WTC11 (cell line): ENCODE measurements around the gene KIFC3. TPM values are rescaled to one million over a fixed set of nuclear protein-coding genes. Genes with fewer than 3 reads are reported as not detected.

Experiments
- ATAC-seq: fragments of 200-7000 bp; cut with Tn5 transposase; 2 replicates; pipeline ENCODE4 v1.10.0; 2021; ENCODE audit warnings: mild to moderate bottlenecking, moderate library complexity
- CTCF ChIA-PET: fragments of 300-600 bp; sonication (Branson Sonifier 250); formaldehyde crosslinking; loops from one replicate; lab custom pipeline; 2021; ENCODE audit warnings: antibody characterized with exemption; lab: Charles Lee
- POLR2A ChIA-PET: fragments of 350-600 bp; sonication (Branson Sonifier 250); formaldehyde crosslinking; loops from one replicate; lab custom pipeline; 2021; ENCODE audit warnings: antibody characterized with exemption; lab: Charles Lee
- DNase-seq: peaks from one replicate; pipeline ENCODE4 v3.0.0; 2021; ENCODE audit warnings: low spot score
- H3K27ac Mint-ChIP-seq: 2 replicates; pipeline ENCODE4 v1.8.0; 2021; ENCODE audit warnings: mixed read lengths
- H3K27me3 Mint-ChIP-seq: 2 replicates; pipeline ENCODE4 v1.8.0; 2021; ENCODE audit warnings: low read depth, mild to moderate bottlenecking, moderate library complexity, mixed read lengths
- H3K36me3 Mint-ChIP-seq: 2 replicates; pipeline ENCODE4 v1.8.0; 2021; ENCODE audit warnings: mixed read lengths
- H3K4me1 Mint-ChIP-seq: 2 replicates; pipeline ENCODE4 v1.8.0; 2022; ENCODE audit warnings: mixed read lengths
- H3K4me3 Mint-ChIP-seq: 2 replicates; pipeline ENCODE4 v1.8.0; 2021; ENCODE audit warnings: mild to moderate bottlenecking, moderate library complexity, mixed read lengths
- H3K9me3 Mint-ChIP-seq: 2 replicates; pipeline ENCODE4 v1.8.0; 2021; ENCODE audit warnings: mixed read lengths
- CREB1 ChIP-seq: sonication (generic); formaldehyde crosslinking; IDR thresholded peaks from 2 replicates; pipeline ENCODE4 v1.8.0; 2023; ENCODE audit warnings: mild to moderate bottlenecking, missing genetic modification reagents
- E2F4 ChIP-seq: sonication (generic); formaldehyde crosslinking; IDR thresholded peaks from 2 replicates; pipeline ENCODE4 v1.8.1; 2022; ENCODE audit warnings: low read depth, mild to moderate bottlenecking, moderate library complexity, missing genetic modification reagents, borderline replicate concordance
- FOXJ3 ChIP-seq: sonication (generic); formaldehyde crosslinking; IDR thresholded peaks from 2 replicates; pipeline ENCODE4 v1.9.0; 2021; ENCODE audit warnings: missing genetic modification reagents, mild to moderate bottlenecking, borderline replicate concordance
- MLX ChIP-seq: sonication (generic); formaldehyde crosslinking; IDR thresholded peaks from 2 replicates; pipeline ENCODE4 v1.8.1; 2023; ENCODE audit warnings: mild to moderate bottlenecking, missing genetic modification reagents, moderate library complexity
- NR1H2 ChIP-seq: sonication (generic); formaldehyde crosslinking; IDR thresholded peaks from 2 replicates; pipeline ENCODE4 v1.9.0; 2021; ENCODE audit warnings: mild to moderate bottlenecking, moderate library complexity, missing genetic modification reagents
- PRRX2 ChIP-seq: fragments of 250-450 bp; sonication (Bioruptor Pico); IDR thresholded peaks from 2 replicates; pipeline ENCODE4 v1.8.0; 2021; ENCODE audit warnings: mild to moderate bottlenecking
- RORB ChIP-seq: fragments of 250-450 bp; sonication (Bioruptor Pico); IDR thresholded peaks from 2 replicates; pipeline ENCODE4 v1.9.0; 2021; ENCODE audit warnings: mild to moderate bottlenecking
- SOX15 ChIP-seq: fragments of 250-450 bp; sonication (Bioruptor Pico); IDR thresholded peaks from 2 replicates; pipeline ENCODE4 v1.9.0; 2021; ENCODE audit warnings: mild to moderate bottlenecking
- total RNA-seq: library from RNA; stranded (reverse); gene quantifications from 3 replicates; pipeline ENCODE4 v1.2.3, GENCODE V29; 2021
- TF ChIP-seq, protein P1 (sequence below): sonication (generic); formaldehyde crosslinking; IDR thresholded peaks from 2 replicates; pipeline ENCODE4 v1.8.1; 2023; ENCODE audit warnings: mild to moderate bottlenecking, missing genetic modification reagents
- TF ChIP-seq, protein P2 (sequence below): sonication (generic); formaldehyde crosslinking; IDR thresholded peaks from 2 replicates; pipeline ENCODE4 v1.8.1; 2023; ENCODE audit warnings: mild to moderate bottlenecking, missing genetic modification reagents, moderate library complexity
- TF ChIP-seq, protein P3 (sequence below): fragments of 250-450 bp; sonication (Bioruptor Pico); IDR thresholded peaks from 2 replicates; pipeline ENCODE4 v1.9.0; 2021; ENCODE audit warnings: mild to moderate bottlenecking
- TF ChIP-seq, protein P4 (sequence below): sonication (generic); formaldehyde crosslinking; IDR thresholded peaks from 2 replicates; pipeline ENCODE4 v1.8.1; 2023; ENCODE audit warnings: mild to moderate bottlenecking, missing genetic modification reagents, borderline replicate concordance
- TF ChIP-seq, protein P5 (sequence below): fragments of 250-450 bp; sonication (Bioruptor Pico); IDR thresholded peaks from 2 replicates; pipeline ENCODE4 v1.9.0; 2021; ENCODE audit warnings: moderate library complexity, mild to moderate bottlenecking, inconsistent platforms, borderline replicate concordance
- TF ChIP-seq, protein P6 (sequence below): sonication (generic); formaldehyde crosslinking; IDR thresholded peaks from 2 replicates; pipeline ENCODE4 v1.8.1; 2023; ENCODE audit warnings: mild to moderate bottlenecking, missing genetic modification reagents

Gene KIFC3
- total RNA-seq, 1 experiment from 2014 or later = 11.6 TPM

GRCh38 chr16:57749101-57749692 lies 53.1 kb downstream of the KIFC3 start (continued):
- TF ChIP-seq, protein P1, sequence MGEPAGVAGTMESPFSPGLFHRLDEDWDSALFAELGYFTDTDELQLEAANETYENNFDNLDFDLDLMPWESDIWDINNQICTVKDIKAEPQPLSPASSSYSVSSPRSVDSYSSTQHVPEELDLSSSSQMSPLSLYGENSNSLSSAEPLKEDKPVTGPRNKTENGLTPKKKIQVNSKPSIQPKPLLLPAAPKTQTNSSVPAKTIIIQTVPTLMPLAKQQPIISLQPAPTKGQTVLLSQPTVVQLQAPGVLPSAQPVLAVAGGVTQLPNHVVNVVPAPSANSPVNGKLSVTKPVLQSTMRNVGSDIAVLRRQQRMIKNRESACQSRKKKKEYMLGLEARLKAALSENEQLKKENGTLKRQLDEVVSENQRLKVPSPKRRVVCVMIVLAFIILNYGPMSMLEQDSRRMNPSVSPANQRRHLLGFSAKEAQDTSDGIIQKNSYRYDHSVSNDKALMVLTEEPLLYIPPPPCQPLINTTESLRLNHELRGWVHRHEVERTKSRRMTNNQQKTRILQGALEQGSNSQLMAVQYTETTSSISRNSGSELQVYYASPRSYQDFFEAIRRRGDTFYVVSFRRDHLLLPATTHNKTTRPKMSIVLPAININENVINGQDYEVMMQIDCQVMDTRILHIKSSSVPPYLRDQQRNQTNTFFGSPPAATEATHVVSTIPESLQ = no peak
- no peak for TF ChIP-seq MLX

DNA sequence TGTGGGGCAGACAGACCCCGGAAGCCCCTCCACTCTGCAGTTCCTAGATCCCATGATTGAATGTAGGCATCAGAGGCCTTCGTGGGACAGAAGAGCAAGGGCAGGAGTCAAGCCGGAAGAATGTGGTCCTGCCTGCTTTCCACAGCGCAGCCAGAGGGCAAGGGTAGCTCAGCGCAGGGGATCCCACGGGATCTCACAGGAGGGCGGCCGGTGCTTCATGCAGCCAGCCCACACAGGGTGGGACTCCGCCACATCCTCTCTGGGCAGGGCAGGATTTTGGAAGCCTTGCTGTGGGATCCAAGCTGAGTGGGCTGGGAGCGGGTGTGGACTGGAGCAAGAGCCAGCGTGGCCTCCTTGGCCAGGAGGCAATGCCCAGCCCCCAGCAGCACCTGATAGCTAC lies 53.7 kb downstream of the KIFC3 start:
- Mint-ChIP-seq H3K9me3 (no peaks in the 10 kb centered on the region), H3K36me3 (0 out of 2 replicates have a peak, but pooled peaks cover 3% of the 10 kb centered on the region), H3K27me3 (no peaks in the 10 kb centered on the region), H3K4me3 (no peak overlapping the region), H3K4me1 (no peaks in the 10 kb centered on the region), H3K27ac (no peak overlapping the region)
- POLR2A ChIA-PET = no interaction called here
- no peak for DNase-seq
- ATAC-seq = no peak
- TF ChIP-seq, protein P2, sequence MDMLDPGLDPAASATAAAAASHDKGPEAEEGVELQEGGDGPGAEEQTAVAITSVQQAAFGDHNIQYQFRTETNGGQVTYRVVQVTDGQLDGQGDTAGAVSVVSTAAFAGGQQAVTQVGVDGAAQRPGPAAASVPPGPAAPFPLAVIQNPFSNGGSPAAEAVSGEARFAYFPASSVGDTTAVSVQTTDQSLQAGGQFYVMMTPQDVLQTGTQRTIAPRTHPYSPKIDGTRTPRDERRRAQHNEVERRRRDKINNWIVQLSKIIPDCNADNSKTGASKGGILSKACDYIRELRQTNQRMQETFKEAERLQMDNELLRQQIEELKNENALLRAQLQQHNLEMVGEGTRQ (CRISPR knock-in tag) = no peak
- TF ChIP-seq, protein P3, sequence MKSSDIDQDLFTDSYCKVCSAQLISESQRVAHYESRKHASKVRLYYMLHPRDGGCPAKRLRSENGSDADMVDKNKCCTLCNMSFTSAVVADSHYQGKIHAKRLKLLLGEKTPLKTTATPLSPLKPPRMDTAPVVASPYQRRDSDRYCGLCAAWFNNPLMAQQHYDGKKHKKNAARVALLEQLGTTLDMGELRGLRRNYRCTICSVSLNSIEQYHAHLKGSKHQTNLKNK (CRISPR knock-in tag) = no peak
- TF ChIP-seq CREB1 (no peak), FOXJ3 (CRISPR knock-in tag) (no peak), E2F4 (CRISPR knock-in tag) (no peak), RORB (no peak), NR1H2 (CRISPR knock-in tag) (no peak), SOX15 (no peak), PRRX2 (CRISPR knock-in tag) (no peak)
- TF ChIP-seq, protein P4, sequence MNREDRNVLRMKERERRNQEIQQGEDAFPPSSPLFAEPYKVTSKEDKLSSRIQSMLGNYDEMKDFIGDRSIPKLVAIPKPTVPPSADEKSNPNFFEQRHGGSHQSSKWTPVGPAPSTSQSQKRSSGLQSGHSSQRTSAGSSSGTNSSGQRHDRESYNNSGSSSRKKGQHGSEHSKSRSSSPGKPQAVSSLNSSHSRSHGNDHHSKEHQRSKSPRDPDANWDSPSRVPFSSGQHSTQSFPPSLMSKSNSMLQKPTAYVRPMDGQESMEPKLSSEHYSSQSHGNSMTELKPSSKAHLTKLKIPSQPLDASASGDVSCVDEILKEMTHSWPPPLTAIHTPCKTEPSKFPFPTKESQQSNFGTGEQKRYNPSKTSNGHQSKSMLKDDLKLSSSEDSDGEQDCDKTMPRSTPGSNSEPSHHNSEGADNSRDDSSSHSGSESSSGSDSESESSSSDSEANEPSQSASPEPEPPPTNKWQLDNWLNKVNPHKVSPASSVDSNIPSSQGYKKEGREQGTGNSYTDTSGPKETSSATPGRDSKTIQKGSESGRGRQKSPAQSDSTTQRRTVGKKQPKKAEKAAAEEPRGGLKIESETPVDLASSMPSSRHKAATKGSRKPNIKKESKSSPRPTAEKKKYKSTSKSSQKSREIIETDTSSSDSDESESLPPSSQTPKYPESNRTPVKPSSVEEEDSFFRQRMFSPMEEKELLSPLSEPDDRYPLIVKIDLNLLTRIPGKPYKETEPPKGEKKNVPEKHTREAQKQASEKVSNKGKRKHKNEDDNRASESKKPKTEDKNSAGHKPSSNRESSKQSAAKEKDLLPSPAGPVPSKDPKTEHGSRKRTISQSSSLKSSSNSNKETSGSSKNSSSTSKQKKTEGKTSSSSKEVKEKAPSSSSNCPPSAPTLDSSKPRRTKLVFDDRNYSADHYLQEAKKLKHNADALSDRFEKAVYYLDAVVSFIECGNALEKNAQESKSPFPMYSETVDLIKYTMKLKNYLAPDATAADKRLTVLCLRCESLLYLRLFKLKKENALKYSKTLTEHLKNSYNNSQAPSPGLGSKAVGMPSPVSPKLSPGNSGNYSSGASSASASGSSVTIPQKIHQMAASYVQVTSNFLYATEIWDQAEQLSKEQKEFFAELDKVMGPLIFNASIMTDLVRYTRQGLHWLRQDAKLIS (CRISPR knock-in tag) = no peak
- TF ChIP-seq, protein P5, sequence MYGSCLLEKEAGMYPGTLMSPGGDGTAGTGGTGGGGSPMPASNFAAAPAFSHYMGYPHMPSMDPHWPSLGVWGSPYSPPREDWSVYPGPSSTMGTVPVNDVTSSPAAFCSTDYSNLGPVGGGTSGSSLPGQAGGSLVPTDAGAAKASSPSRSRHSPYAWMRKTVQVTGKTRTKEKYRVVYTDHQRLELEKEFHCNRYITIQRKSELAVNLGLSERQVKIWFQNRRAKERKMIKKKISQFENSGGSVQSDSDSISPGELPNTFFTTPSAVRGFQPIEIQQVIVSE (CRISPR knock-in tag) = no peak
- TF ChIP-seq, protein P6, sequence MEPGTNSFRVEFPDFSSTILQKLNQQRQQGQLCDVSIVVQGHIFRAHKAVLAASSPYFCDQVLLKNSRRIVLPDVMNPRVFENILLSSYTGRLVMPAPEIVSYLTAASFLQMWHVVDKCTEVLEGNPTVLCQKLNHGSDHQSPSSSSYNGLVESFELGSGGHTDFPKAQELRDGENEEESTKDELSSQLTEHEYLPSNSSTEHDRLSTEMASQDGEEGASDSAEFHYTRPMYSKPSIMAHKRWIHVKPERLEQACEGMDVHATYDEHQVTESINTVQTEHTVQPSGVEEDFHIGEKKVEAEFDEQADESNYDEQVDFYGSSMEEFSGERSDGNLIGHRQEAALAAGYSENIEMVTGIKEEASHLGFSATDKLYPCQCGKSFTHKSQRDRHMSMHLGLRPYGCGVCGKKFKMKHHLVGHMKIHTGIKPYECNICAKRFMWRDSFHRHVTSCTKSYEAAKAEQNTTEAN (CRISPR knock-in tag) = no peak
- CTCF ChIA-PET = interaction anchor here (0.7 to 1.2 kb wide), 4 partner anchors 9 to 283 kb away, joined by 3 to 4 read pairs (median 4); no protein-coding TSS in a partner anchor
